Measurements from ENCODE around the gene LMX1B. TPM values are rescaled to one million over a fixed set of nuclear protein-coding genes. Genes with fewer than 3 reads are reported as not detected.

Gene LMX1B
- total and polyA plus RNA-seq, 4 experiments from 2014 or later: not detected

DNA sequence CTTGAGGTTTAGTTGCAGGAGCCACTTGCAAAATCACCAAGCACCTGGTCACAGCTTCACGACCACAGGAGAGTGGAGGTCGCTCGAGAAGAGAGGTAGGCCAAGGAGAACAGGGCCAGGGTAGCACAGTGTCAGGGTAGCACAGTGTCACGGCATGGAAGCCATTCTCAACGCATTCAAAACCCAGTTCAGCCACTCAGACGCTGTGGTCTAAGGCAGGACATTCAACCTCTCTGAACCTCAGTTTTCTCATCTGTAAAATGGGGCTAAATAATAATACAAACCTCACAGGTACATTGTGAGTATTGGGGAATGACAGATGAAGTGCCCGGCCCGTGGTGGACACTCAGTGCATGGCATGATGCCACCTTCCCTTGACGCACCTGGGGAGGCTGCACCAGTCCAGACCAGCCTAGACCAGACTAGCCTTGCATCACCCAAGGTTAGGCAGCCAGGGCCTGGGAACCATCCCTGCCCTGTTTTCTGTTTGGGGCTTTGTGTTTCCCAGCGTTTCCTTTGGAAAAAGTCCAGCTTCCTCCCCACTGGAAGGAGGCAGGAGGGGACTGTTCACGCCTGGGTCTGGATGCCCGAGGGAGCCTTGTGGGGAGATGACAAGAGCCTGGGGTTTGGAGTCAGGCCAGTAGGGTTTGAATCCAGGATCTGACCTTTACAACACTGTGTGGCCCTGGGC is 7.8 kb upstream of the LMX1B start:
- Histone ChIP-seq H3K27ac (ENCODE audit: low read depth, low read length) (no peak overlapping the region), H3K4me1 (ENCODE audit: insufficient read depth, low read length) (peaks cover 3% of the 10 kb centered on the region), H3K9me3 (ENCODE audit: control insufficient read depth in 1 of 2, low read length in 2 of 2) (no peaks in the 10 kb centered on the region), H3K4me3 (ENCODE audit: low read length in 2 of 2) (no peak overlapping the region), H3K36me3 (ENCODE audit: insufficient read depth, low read length) (no peaks in the 10 kb centered on the region), H3K27me3 (ENCODE audit: insufficient read depth, low read length) (peaks cover 3% of the 10 kb centered on the region)
- H3K36me3 Mint-ChIP-seq: no peaks in the 10 kb centered on the region
- intact Hi-C loops (cut with micrococcal nuclease): no loop called here
- POLR2A ChIA-PET (ENCODE audit: partially characterized antibody): no interaction called here
- no peak overlapping the region for H3K4me3 Mint-ChIP-seq
- no peak for DNase-seq
- H3K9me3 Mint-ChIP-seq: no peaks in the 10 kb centered on the region
- CTCF ChIA-PET (ENCODE audit: partially characterized antibody): no interaction called here
- peak overlapping the region in 1 of 7 donors; percentile 25 for H3K27ac Mint-ChIP-seq
- peaks cover 41 to 46% of the 10 kb centered on the region in 2 donors for H3K27me3 Mint-ChIP-seq
- H3K4me1 Mint-ChIP-seq: peaks cover 0 to 3% (median under 1%) of the 10 kb centered on the region in 4 donors

DNA sequence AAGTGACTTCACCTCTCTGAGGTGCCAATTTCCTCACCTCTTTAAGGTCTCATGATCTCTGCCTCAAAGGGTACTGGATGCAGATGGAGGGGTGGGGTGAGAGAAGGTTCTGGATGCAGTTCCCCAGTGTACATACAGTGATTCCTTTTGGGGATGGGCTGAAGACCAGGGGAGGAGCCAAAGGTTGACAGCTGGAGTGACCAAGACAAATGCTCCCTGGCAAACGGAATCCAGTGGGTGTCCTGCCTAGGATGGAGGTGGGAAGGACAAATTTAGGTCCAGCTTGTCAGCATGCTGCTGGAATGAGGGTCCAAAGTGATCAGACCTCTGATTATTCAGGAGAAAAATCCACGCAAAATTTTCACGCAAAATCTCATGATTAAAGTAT is 7.3 kb upstream of the LMX1B start:
- H3K9me3 ChIP-seq (ENCODE audit: control insufficient read depth in 1 of 2, low read length in 2 of 2): no peaks in the 10 kb centered on the region
- intact Hi-C loops (cut with micrococcal nuclease): no loop called here
- ChIA-PET POLR2A (ENCODE audit: partially characterized antibody) (no interaction called here), CTCF (ENCODE audit: partially characterized antibody) (no interaction called here)
- peaks cover 7% of the 10 kb centered on the region for H3K27me3 ChIP-seq (ENCODE audit: insufficient read depth, low read length)
- peaks cover 8% of the 10 kb centered on the region for H3K4me1 ChIP-seq (ENCODE audit: insufficient read depth, low read length)
- H3K27ac Mint-ChIP-seq: peak overlapping the region in 1 of 7 donors; percentile 25
- DNase-seq: no peak
- H3K4me3 ChIP-seq (ENCODE audit: low read length in 2 of 2): no peak overlapping the region
- no peak overlapping the region for H3K27ac ChIP-seq (ENCODE audit: low read depth, low read length)
- peaks cover 4 to 8% (median 5%) of the 10 kb centered on the region in 4 donors for H3K4me1 Mint-ChIP-seq
- peaks cover 41 to 44% of the 10 kb centered on the region in 2 donors for H3K27me3 Mint-ChIP-seq
- no peak overlapping the region for H3K4me3 Mint-ChIP-seq
- no peaks in the 10 kb centered on the region for H3K9me3 Mint-ChIP-seq
- H3K36me3 Mint-ChIP-seq: no peaks in the 10 kb centered on the region
- H3K36me3 ChIP-seq (ENCODE audit: insufficient read depth, low read length): no peaks in the 10 kb centered on the region

DNA sequence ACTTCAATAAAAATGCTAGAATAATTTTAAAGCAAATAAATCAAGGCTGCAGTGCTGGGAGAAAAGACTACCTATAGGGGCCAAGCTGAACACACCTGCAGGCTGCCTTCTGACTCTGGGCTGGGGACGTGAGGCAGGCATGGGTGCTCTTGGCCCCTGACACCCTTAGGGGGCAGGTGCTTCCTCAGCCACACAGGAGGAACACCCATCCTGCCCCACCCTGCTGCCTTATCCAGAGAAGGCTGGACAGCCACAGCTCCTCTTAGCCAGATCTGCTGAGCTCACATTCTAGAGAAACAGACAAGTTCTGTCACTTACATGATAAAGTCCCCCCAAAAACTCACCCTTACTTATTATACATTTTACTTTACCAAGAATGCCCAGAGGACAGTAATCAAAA is 6.6 kb upstream of the LMX1B start:
- H3K36me3 Mint-ChIP-seq: no peaks in the 10 kb centered on the region
- Histone ChIP-seq H3K36me3 (ENCODE audit: insufficient read depth, low read length) (no peaks in the 10 kb centered on the region), H3K27me3 (ENCODE audit: insufficient read depth, low read length) (peaks cover 12% of the 10 kb centered on the region), H3K9me3 (ENCODE audit: control insufficient read depth in 1 of 2, low read length in 2 of 2) (no peaks in the 10 kb centered on the region), H3K4me3 (ENCODE audit: low read length in 2 of 2) (no peak overlapping the region), H3K27ac (ENCODE audit: low read depth, low read length) (no peak overlapping the region), H3K4me1 (ENCODE audit: insufficient read depth, low read length) (peaks cover 14% of the 10 kb centered on the region)
- H3K27ac Mint-ChIP-seq: no peak overlapping the region
- H3K9me3 Mint-ChIP-seq: no peaks in the 10 kb centered on the region
- no peak overlapping the region for H3K4me3 Mint-ChIP-seq
- ChIA-PET POLR2A (ENCODE audit: partially characterized antibody) (no interaction called here), CTCF (ENCODE audit: partially characterized antibody) (no interaction called here)
- no peak for DNase-seq
- peaks cover 7 to 13% (median 9%) of the 10 kb centered on the region in 4 donors for H3K4me1 Mint-ChIP-seq
- intact Hi-C loops (cut with micrococcal nuclease): no loop called here
- H3K27me3 Mint-ChIP-seq: peaks cover 42 to 48% of the 10 kb centered on the region in 2 donors

DNA sequence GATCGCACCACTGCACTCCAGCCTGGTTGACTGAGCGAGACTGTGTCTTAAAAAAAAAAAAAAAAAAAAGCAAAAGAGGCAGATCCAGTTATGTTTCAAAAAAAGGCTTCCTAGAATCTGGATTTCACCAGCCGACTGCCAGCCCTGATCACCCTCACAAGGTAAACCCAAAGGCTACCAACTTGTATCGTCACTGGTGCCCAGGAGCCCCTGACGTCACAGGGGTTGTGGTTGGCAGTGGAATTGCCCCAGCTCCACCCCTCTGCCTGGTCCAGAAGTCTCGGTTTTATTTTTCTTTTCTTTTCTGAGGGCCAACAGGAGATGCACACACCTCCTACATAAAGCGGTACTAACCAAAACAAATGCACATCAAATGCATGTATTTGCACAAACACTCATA is 6.0 kb upstream of the LMX1B start:
- no peaks in the 10 kb centered on the region for H3K9me3 ChIP-seq (ENCODE audit: control insufficient read depth in 1 of 2, low read length in 2 of 2)
- Mint-ChIP-seq H3K4me1 (peaks cover 9 to 14% (median 11%) of the 10 kb centered on the region in 4 donors), H3K4me3 (no peak overlapping the region), H3K27ac (no peak overlapping the region), H3K27me3 (peaks cover 43 to 50% of the 10 kb centered on the region in 2 donors), H3K9me3 (no peaks in the 10 kb centered on the region), H3K36me3 (no peaks in the 10 kb centered on the region)
- H3K4me1 ChIP-seq (ENCODE audit: insufficient read depth, low read length): peaks cover 19% of the 10 kb centered on the region
- DNase-seq: no peak
- H3K27me3 ChIP-seq (ENCODE audit: insufficient read depth, low read length): peaks cover 15% of the 10 kb centered on the region
- intact Hi-C loops (cut with micrococcal nuclease): no loop called here
- ChIA-PET POLR2A (ENCODE audit: partially characterized antibody) (no interaction called here), CTCF (ENCODE audit: partially characterized antibody) (no interaction called here)
- H3K36me3 ChIP-seq (ENCODE audit: insufficient read depth, low read length): no peaks in the 10 kb centered on the region
- H3K4me3 ChIP-seq (ENCODE audit: low read length in 2 of 2): no peak overlapping the region
- no peak overlapping the region for H3K27ac ChIP-seq (ENCODE audit: low read depth, low read length)

DNA sequence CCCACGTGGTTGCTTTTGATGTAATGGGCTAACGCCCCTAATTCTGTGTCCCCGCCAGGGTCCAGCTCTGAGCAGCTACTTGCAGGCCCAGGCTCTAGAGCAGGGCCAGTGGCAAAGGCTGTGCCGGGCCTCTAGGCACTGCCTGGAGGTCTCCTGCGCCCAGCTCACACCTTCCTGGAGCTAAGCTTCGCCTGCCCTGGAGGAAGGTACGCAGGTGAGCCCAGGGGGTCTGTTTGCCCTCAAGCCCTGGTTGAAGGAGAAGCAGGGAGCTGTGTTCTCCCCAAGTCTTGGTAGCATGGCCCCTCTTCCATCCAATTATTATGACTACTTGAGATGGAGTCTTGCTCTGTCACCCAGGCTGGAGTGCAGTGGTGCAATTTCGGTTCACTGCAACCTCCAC is 5.2 kb upstream of the LMX1B start:
- no peaks in the 10 kb centered on the region for H3K36me3 Mint-ChIP-seq
- no peak for DNase-seq
- H3K27me3 Mint-ChIP-seq: peaks cover 46 to 52% of the 10 kb centered on the region in 2 donors
- H3K27ac Mint-ChIP-seq: no peak overlapping the region
- H3K4me3 ChIP-seq (ENCODE audit: low read length in 2 of 2): no peak overlapping the region
- H3K4me1 Mint-ChIP-seq: peaks cover 9 to 18% (median 15%) of the 10 kb centered on the region in 4 donors
- H3K36me3 ChIP-seq (ENCODE audit: insufficient read depth, low read length): no peaks in the 10 kb centered on the region
- H3K4me3 Mint-ChIP-seq: no peak overlapping the region
- POLR2A ChIA-PET (ENCODE audit: partially characterized antibody): no interaction called here
- H3K9me3 ChIP-seq (ENCODE audit: control insufficient read depth in 1 of 2, low read length in 2 of 2): no peaks in the 10 kb centered on the region
- intact Hi-C loops (cut with micrococcal nuclease): no loop called here
- no peaks in the 10 kb centered on the region for H3K9me3 Mint-ChIP-seq
- peaks cover 20% of the 10 kb centered on the region for H3K27me3 ChIP-seq (ENCODE audit: insufficient read depth, low read length)
- CTCF ChIA-PET (ENCODE audit: partially characterized antibody): interaction anchor here (1.1 kb wide), 1 partner anchor 15 kb away, joined by 4 read pairs; no protein-coding TSS in a partner anchor
- H3K4me1 ChIP-seq (ENCODE audit: insufficient read depth, low read length): peaks cover 25% of the 10 kb centered on the region
- no peak overlapping the region for H3K27ac ChIP-seq (ENCODE audit: low read depth, low read length)

DNA sequence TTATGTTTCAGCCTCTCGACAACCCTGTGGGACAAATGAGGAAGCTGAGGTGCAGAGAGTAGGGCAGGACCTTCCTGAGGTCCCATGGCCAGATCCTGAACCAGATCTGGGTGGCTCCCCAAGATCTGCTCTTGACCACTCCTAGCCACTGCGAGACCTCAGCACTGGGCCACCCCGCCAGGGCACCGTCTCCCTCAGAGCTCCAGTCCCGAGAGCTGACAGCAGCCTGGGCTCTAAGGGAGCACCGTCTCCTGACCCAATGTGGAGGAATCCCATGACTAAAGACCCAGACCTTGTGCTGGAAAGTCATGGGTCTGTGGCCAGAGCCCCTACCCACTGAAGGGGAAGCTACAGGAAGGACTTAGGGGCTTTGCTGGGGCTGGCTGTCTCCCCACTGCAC is 4.5 kb upstream of the LMX1B start:
- CTCF ChIA-PET (ENCODE audit: partially characterized antibody): interaction anchor here (1.1 to 1.3 kb wide), 2 partner anchors 16 to 171 kb away, joined by 3 to 4 read pairs; no protein-coding TSS in a partner anchor
- intact Hi-C loops (cut with micrococcal nuclease): no loop called here
- Mint-ChIP-seq H3K27ac (no peak overlapping the region), H3K36me3 (no peaks in the 10 kb centered on the region), H3K4me1 (peaks cover 9 to 18% (median 15%) of the 10 kb centered on the region in 4 donors), H3K9me3 (no peaks in the 10 kb centered on the region), H3K27me3 (peaks cover 46 to 47% of the 10 kb centered on the region in 2 donors), H3K4me3 (peak overlapping the region in 1 of 8 donors; percentile 24)
- no peak for DNase-seq
- POLR2A ChIA-PET (ENCODE audit: partially characterized antibody): no interaction called here
- Histone ChIP-seq H3K27ac (ENCODE audit: low read depth, low read length) (no peak overlapping the region), H3K4me3 (ENCODE audit: low read length in 2 of 2) (no peak overlapping the region), H3K9me3 (ENCODE audit: control insufficient read depth in 1 of 2, low read length in 2 of 2) (no peaks in the 10 kb centered on the region), H3K36me3 (ENCODE audit: insufficient read depth, low read length) (no peaks in the 10 kb centered on the region), H3K4me1 (ENCODE audit: insufficient read depth, low read length) (peaks cover 25% of the 10 kb centered on the region), H3K27me3 (ENCODE audit: insufficient read depth, low read length) (peaks cover 20% of the 10 kb centered on the region)

DNA sequence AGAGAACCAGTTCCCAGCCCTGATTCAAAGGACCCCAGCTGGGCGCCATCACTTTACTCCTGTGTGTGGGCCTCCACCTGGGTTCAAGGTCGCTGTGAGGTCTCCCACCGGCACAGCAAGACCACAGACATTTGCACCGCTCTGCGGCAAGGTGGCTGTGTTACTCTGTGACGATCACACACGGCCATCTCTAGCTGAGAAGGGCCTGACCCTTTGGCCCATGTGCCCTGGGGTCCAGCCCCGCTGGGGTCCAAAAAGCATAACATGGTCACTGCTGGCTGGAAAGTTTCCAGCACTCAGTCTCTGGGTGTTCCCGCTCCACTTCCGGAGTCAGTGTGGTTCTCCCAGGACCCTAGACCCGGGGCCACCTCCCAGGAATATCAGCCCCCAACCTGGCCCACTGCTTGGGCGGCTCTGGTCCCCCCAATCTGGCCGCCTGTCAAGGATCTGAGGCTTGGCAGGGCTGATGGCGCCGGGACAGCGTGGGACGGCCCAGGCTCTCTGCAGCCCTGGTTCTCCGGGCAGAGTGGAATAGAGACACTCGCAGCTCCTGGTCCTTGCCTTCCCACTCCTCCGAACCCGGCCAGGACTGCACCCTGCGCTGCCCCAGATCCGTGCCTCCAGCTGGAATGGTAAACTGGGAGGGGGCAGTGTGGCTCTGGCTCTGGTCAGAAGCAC is 3.9 kb upstream of the LMX1B start:
- intact Hi-C loops (cut with micrococcal nuclease): no loop called here
- Histone ChIP-seq H3K9me3 (ENCODE audit: control insufficient read depth in 1 of 2, low read length in 2 of 2) (no peaks in the 10 kb centered on the region), H3K27ac (ENCODE audit: low read depth, low read length) (no peak overlapping the region), H3K4me3 (ENCODE audit: low read length in 2 of 2) (no peak overlapping the region), H3K27me3 (ENCODE audit: insufficient read depth, low read length) (peaks cover 20% of the 10 kb centered on the region), H3K4me1 (ENCODE audit: insufficient read depth, low read length) (peaks cover 31% of the 10 kb centered on the region), H3K36me3 (ENCODE audit: insufficient read depth, low read length) (no peaks in the 10 kb centered on the region)
- H3K4me3 Mint-ChIP-seq: no peak overlapping the region
- DNase-seq: no peak
- CTCF ChIA-PET (ENCODE audit: partially characterized antibody): interaction anchor here (1.1 to 1.3 kb wide), 2 partner anchors 16 to 171 kb away, joined by 3 to 4 read pairs; no protein-coding TSS in a partner anchor
- H3K4me1 Mint-ChIP-seq: peaks cover 13 to 24% (median 20%) of the 10 kb centered on the region in 4 donors
- no peaks in the 10 kb centered on the region for H3K36me3 Mint-ChIP-seq
- POLR2A ChIA-PET (ENCODE audit: partially characterized antibody): no interaction called here
- H3K27me3 Mint-ChIP-seq: peaks cover 48 to 52% of the 10 kb centered on the region in 2 donors
- peaks cover 0 to 2% (median 0%) of the 10 kb centered on the region in 8 donors for H3K9me3 Mint-ChIP-seq
- no peak overlapping the region for H3K27ac Mint-ChIP-seq

All from CD4-positive, alpha-beta memory T cell (primary cell).